SK-N-SH treated with all-trans-retinoic acid at 6 μM for 48 hours (cell line): ENCODE results near the gene JSRP1.

Experiments used
- ATAC-seq: fragments of 200-7000 bp; cut with Tn5 transposase; 3 replicates; pipeline ENCODE4 v1.9.1; 2020; ENCODE audit warnings: mild to moderate bottlenecking, moderate library complexity
- ARNTL ChIP-seq: fragments of 450-650 bp; formaldehyde crosslinking; IDR thresholded peaks from 2 replicates; pipeline ENCODE4 v1.5.0; 2020; ENCODE audit warnings: low read depth, mild to moderate bottlenecking, moderate library complexity, borderline replicate concordance
- BACH2 ChIP-seq: fragments of 250-450 bp; sonication (Bioruptor Pico); IDR thresholded peaks from 2 replicates; pipeline ENCODE4 v1.9.0; 2021; ENCODE audit warnings: mild to moderate bottlenecking, borderline replicate concordance
- CREB5 ChIP-seq: fragments of 250-450 bp; sonication (Bioruptor Pico); IDR thresholded peaks from 2 replicates; pipeline ENCODE4 v1.5.1; 2020; ENCODE audit warnings: low read depth, mild to moderate bottlenecking, moderate library complexity
- CSDC2 ChIP-seq: fragments of 250-450 bp; sonication (Bioruptor Pico); IDR thresholded peaks from 2 replicates; pipeline ENCODE4 v1.5.0; 2020; ENCODE audit warnings: mild to moderate bottlenecking, moderate library complexity
- ESRRG ChIP-seq: fragments of 250-450 bp; sonication (Bioruptor Pico); IDR thresholded peaks from 2 replicates; pipeline ENCODE4 v1.6.1; 2021; ENCODE audit warnings: mild to moderate bottlenecking
- GLIS3 ChIP-seq: fragments of 250-450 bp; sonication (Bioruptor Pico); IDR thresholded peaks from 2 replicates; pipeline ENCODE4 v1.5.0; 2020; ENCODE audit warnings: mild to moderate bottlenecking, moderate library complexity
- PATZ1 ChIP-seq: fragments of 250-450 bp; sonication (Bioruptor Pico); IDR thresholded peaks from 2 replicates; pipeline ENCODE4 v1.8.0; 2020; ENCODE audit warnings: mild to moderate bottlenecking, moderate library complexity, borderline replicate concordance
- PPARA ChIP-seq: fragments of 250-450 bp; sonication (Bioruptor Pico); IDR thresholded peaks from 2 replicates; pipeline ENCODE4 v1.5.0; 2020; ENCODE audit warnings: mild to moderate bottlenecking, borderline replicate concordance
- TCF4 ChIP-seq: fragments of 250-450 bp; sonication (Bioruptor Pico); IDR thresholded peaks from 2 replicates; pipeline ENCODE4 v1.8.0; 2021; ENCODE audit warnings: mild to moderate bottlenecking, moderate library complexity, borderline replicate concordance
- TOX ChIP-seq: fragments of 250-450 bp; sonication (Bioruptor Pico); IDR thresholded peaks from 2 replicates; pipeline ENCODE4 v1.8.0; 2021; ENCODE audit warnings: mild to moderate bottlenecking, moderate library complexity, borderline replicate concordance
- ZC3H10 ChIP-seq: fragments of 250-450 bp; sonication (Bioruptor Pico); IDR thresholded peaks from 2 replicates; pipeline ENCODE4 v1.5.1; 2021; ENCODE audit warnings: mild to moderate bottlenecking, moderate library complexity
- ZFP30 ChIP-seq: fragments of 450-650 bp; formaldehyde crosslinking; IDR thresholded peaks from 2 replicates; pipeline ENCODE4 v1.5.0; 2022; ENCODE audit warnings: mild to moderate bottlenecking, moderate library complexity
- ZNF565 ChIP-seq: fragments of 450-650 bp; formaldehyde crosslinking; conservative IDR thresholded peaks from 2 replicates; pipeline ENCODE4 v1.5.0; 2020; ENCODE audit warnings: low read depth, mild to moderate bottlenecking, moderate library complexity
- TF ChIP-seq, protein P1 (sequence below): fragments of 250-450 bp; sonication (Bioruptor Pico); IDR thresholded peaks from 2 replicates; pipeline ENCODE4 v1.8.0; 2021; ENCODE audit warnings: low read depth, mild to moderate bottlenecking, moderate library complexity, borderline replicate concordance
- TF ChIP-seq, protein P2 (sequence below): fragments of 250-450 bp; sonication (Bioruptor Pico); IDR thresholded peaks from 2 replicates; pipeline ENCODE4 v1.5.1; 2021; ENCODE audit warnings: mild to moderate bottlenecking, moderate library complexity
- TF ChIP-seq, protein P3 (sequence below): fragments of 250-450 bp; sonication (Bioruptor Pico); IDR thresholded peaks from 2 replicates; pipeline ENCODE4 v1.5.0; 2020; ENCODE audit warnings: mild to moderate bottlenecking, moderate library complexity

The JSRP1 gene

DNA sequence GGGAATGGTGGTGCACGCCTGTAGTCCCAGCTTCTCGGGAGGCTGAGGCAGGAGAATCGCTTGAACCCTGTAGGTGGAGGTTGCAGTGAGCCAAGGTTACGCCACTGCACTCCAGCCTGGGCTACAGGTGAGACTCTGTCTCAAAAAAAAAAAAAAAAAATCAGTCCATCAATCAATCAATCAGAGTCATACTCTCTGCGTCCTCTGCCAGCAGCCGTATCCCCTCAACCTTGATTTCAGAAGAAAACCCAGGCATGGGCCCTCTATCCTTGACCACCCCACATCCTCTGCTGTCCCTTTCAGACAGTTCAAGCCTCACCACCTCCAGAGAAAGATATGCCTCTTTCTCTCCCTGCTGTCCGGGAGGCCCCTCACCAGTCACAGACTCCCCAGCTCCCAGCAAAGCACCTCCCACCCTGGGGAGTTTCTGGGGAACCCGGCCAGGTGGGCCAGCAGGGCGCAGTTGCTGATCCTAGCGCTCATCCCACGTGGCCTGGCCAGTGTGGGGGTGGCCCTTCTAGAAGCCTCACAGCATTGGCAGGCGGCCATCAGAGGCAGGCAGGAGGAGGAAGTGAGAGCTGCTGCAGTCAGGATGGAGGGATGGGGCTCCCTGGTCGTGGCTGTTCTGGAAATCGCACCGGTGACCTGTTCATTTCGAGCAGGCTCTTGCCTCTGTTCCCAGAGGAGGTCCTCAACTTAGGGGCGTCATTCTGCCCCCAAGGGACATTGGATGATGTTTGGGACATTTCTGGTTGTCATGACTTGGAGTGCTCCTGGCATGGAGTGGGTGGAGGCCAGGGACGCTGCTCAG is 10.2 kb upstream of the JSRP1 start:
- TF ChIP-seq ZNF565 (no peak), ARNTL (CRISPR knock-in tag) (no peak), TCF4 (CRISPR knock-in tag) (no peak), GLIS3 (no peak), TOX (CRISPR knock-in tag) (no peak), CREB5 (CRISPR knock-in tag) (no peak), ZC3H10 (CRISPR knock-in tag) (no peak), PPARA (no peak), ZFP30 (CRISPR knock-in tag) (no peak), CSDC2 (CRISPR knock-in tag) (no peak), PATZ1 (CRISPR knock-in tag) (no peak)
- TF ChIP-seq, protein P1, sequence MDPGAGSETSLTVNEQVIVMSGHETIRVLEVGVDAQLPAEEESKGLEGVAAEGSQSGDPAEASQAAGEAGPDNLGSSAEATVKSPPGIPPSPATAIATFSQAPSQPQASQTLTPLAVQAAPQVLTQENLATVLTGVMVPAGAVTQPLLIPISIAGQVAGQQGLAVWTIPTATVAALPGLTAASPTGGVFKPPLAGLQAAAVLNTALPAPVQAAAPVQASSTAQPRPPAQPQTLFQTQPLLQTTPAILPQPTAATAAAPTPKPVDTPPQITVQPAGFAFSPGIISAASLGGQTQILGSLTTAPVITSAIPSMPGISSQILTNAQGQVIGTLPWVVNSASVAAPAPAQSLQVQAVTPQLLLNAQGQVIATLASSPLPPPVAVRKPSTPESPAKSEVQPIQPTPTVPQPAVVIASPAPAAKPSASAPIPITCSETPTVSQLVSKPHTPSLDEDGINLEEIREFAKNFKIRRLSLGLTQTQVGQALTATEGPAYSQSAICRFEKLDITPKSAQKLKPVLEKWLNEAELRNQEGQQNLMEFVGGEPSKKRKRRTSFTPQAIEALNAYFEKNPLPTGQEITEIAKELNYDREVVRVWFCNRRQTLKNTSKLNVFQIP (CRISPR knock-in tag), result no peak
- TF ChIP-seq, protein P2, sequence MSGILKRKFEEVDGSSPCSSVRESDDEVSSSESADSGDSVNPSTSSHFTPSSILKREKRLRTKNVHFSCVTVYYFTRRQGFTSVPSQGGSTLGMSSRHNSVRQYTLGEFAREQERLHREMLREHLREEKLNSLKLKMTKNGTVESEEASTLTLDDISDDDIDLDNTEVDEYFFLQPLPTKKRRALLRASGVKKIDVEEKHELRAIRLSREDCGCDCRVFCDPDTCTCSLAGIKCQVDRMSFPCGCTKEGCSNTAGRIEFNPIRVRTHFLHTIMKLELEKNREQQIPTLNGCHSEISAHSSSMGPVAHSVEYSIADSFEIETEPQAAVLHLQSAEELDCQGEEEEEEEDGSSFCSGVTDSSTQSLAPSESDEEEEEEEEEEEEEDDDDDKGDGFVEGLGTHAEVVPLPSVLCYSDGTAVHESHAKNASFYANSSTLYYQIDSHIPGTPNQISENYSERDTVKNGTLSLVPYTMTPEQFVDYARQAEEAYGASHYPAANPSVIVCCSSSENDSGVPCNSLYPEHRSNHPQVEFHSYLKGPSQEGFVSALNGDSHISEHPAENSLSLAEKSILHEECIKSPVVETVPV, result no peak
- TF ChIP-seq, protein P3, sequence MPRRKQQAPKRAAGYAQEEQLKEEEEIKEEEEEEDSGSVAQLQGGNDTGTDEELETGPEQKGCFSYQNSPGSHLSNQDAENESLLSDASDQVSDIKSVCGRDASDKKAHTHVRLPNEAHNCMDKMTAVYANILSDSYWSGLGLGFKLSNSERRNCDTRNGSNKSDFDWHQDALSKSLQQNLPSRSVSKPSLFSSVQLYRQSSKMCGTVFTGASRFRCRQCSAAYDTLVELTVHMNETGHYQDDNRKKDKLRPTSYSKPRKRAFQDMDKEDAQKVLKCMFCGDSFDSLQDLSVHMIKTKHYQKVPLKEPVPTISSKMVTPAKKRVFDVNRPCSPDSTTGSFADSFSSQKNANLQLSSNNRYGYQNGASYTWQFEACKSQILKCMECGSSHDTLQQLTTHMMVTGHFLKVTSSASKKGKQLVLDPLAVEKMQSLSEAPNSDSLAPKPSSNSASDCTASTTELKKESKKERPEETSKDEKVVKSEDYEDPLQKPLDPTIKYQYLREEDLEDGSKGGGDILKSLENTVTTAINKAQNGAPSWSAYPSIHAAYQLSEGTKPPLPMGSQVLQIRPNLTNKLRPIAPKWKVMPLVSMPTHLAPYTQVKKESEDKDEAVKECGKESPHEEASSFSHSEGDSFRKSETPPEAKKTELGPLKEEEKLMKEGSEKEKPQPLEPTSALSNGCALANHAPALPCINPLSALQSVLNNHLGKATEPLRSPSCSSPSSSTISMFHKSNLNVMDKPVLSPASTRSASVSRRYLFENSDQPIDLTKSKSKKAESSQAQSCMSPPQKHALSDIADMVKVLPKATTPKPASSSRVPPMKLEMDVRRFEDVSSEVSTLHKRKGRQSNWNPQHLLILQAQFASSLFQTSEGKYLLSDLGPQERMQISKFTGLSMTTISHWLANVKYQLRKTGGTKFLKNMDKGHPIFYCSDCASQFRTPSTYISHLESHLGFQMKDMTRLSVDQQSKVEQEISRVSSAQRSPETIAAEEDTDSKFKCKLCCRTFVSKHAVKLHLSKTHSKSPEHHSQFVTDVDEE, result no peak
- peak; percentile 10; the same call in 2 of the 3 replicates for ATAC-seq

DNA sequence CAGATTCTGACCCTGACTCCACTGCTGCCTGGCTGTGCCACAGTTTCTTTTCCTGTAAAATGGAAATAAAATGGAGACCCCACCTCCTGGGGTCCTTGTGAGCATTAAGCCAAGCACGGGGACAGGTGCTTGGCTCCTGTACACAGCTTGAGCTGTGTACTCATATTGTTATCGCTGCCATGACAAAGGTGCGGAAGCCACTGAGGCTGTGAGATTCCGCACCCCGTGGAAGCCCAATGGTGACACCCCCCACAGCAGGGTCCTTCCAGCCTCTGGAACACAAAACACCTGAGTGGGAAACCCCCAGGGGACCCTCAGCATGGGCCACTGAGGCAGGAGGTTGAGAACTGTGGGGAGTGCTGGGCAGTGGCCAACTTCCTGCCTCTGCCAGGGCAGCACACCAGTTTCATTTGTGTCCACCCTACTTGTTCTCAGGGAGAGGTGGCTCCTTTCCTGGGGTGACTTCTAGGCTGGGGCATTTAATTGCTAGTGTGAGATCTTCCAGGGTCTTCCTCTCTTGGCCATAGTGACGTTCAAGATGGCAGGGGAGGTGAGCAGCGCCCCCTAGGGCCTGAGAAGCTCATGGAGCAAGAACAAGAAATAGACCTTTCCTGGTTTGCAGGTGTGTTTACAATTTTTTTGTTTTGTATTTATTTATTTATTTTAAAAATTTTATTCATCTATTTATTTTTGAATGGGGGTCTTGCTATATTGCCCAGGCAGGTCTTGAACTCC is 5.4 kb upstream of the JSRP1 start:
- ATAC-seq, result peak; percentile 43; the same call in 1 of the 3 replicates
- TF ChIP-seq, protein P2, result no peak
- no peak for TF ChIP-seq ESRRG
- no peak for TF ChIP-seq GLIS3
- no peak for TF ChIP-seq ZC3H10 (CRISPR knock-in tag)

DNA sequence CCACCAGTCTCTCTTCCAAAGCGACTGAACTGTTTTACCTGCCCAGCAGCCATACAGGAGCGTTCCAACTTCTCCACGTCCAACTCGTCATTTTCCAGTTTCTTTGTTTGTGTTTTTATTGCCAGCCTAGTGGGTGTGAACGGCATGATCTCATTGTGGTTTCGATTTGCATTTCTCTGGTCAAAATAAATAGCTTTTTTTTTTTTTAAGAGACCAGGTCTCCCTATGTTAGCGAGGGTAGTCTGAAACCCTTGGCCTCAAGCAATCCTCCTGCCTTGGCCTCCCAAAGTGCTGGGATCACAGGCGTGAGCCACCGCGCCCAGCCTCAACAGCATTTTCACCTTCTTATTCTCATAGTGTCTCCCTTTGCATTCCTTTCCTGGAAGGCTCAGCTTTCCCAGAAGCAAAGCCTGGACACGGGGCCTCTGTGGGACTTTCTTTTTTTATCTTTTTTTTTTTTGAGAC is 4.2 kb upstream of the JSRP1 start:
- TF ChIP-seq BACH2 (CRISPR knock-in tag) (no peak), ESRRG (no peak)
- no peak for ATAC-seq
